ENCODE measurements around the gene ZFAND3. TPM values are rescaled to one million over a fixed set of nuclear protein-coding genes. Genes with fewer than 3 reads are reported as not detected.
A peak's percentile ranks its signal among the peaks of the same experiment; 100 is the strongest.

Gene ZFAND3
- total and polyA plus RNA-seq, 10 of the 15 experiments (the other 5 are each of a cell fraction or from before 2014, with no cell fraction given) = 0.90 to 34.4 (median 16.3) TPM

- TSS peak; percentile 60 for BruUV-seq (replicated peaks)
- intact Hi-C loops (cut with micrococcal nuclease; ENCODE audit: unreplicated experiment) = no loop called here
- SMC1A ChIA-PET (ENCODE audit: uncharacterized antibody, unreplicated experiment) = interaction anchor here (0.7 to 1.7 kb wide), 9 partner anchors 10 to 228 kb away, joined by 3 to 6 read pairs (median 4); no protein-coding TSS in a partner anchor
- peak overlapping the region; percentile 6 for H3K27ac ChIP-seq (ENCODE audit: control insufficient read depth, insufficient read depth)
- no peaks in the 10 kb centered on the region for H3K36me3 ChIP-seq (ENCODE audit: control insufficient read depth in 2 of 2, insufficient read depth in 2 of 2, low read length in 1 of 2)
- peak overlapping the region; percentile 38 for H3K9ac ChIP-seq (ENCODE audit: control insufficient read depth, insufficient read depth, low read length)
- 20% methylated on average over 24 of the region's 26 CpGs for WGBS (ENCODE audit: insufficient coverage, insufficient replicate concordance, low lambda C conversion rate, missing lambda C conversion rate)
- CTCF ChIA-PET = interaction anchor here (0.6 to 2.8 kb wide), 13 partner anchors 8 to 711 kb away, joined by 3 to 10 read pairs (median 4); no protein-coding TSS in a partner anchor
- ATAC-seq (peak; percentile 67), DNase-seq (ENCODE audit: low read depth, low spot score) (no peak), FAIRE-seq (no peak)
- H3K4me1 ChIP-seq (ENCODE audit: control insufficient read depth, insufficient read depth, low read length) = peaks cover 28% of the 10 kb centered on the region
- peak overlapping the region; percentile 58 for H3K4me3 ChIP-seq
- H2AFZ ChIP-seq (ENCODE audit: control insufficient read depth, low read depth, low read length) = peak overlapping the region; percentile 79
- RAD21 ChIA-PET (ENCODE audit: unreplicated experiment) = interaction anchor here (0.6 to 2.2 kb wide), 13 partner anchors 13 to 788 kb away, joined by 3 to 16 read pairs (median 4); partner anchors contain the start of gene ZFAND3
- in situ Hi-C loops (cut with MboI) = loop anchor here (10.0 kb wide), 1 partner anchor 712 kb away; no protein-coding TSS in a partner anchor
- no peaks in the 10 kb centered on the region for H3K9me3 ChIP-seq (replicated peaks; ENCODE audit: control insufficient read depth, insufficient read depth, low read length)
- POLR2A ChIA-PET = interaction anchor here (0.5 to 1.7 kb wide), 10 partner anchors 7 to 575 kb away, joined by 3 to 12 read pairs (median 4); no protein-coding TSS in a partner anchor
- H3K27me3 ChIP-seq (replicated peaks in 1 of 2; ENCODE audit: control insufficient read depth in 2 of 2, insufficient read depth in 2 of 2, low read length in 1 of 2) = no peaks in the 10 kb centered on the region; a peak in 1 of 4 replicates
- TF ChIP-seq BHLHE40 (IDR thresholded peaks at IDR 0.05; ENCODE audit: borderline replicate concordance in 1 of 2, low read depth in 2 of 2, low read length in 1 of 2) (peak in 1 of 2 experiments; percentile 15; a peak in 1 of 4 replicates), GATAD2B (conservative IDR thresholded peaks at IDR 0.05; ENCODE audit: low read depth) (no peak)
- peak overlapping the region; percentile 83 for H3K4me2 ChIP-seq (ENCODE audit: control insufficient read depth, insufficient read depth)
- no peaks in the 10 kb centered on the region for H3K79me2 ChIP-seq (ENCODE audit: control insufficient read depth, insufficient read depth, low read length)
- H4K20me1 ChIP-seq (ENCODE audit: control insufficient read depth, insufficient read depth) = no peaks in the 10 kb centered on the region
These were observed 36.3 kb upstream of the ZFAND3 start for GRCh38 chr6:37783025-37783855.
